ENCODE measurements around the gene NHSL1. TPM values are rescaled to one million over a fixed set of nuclear protein-coding genes. Genes with fewer than 3 reads are reported as not detected.
A peak's percentile ranks its signal among the peaks of the same experiment; 100 is the strongest.

The NHSL1 gene, protein sequence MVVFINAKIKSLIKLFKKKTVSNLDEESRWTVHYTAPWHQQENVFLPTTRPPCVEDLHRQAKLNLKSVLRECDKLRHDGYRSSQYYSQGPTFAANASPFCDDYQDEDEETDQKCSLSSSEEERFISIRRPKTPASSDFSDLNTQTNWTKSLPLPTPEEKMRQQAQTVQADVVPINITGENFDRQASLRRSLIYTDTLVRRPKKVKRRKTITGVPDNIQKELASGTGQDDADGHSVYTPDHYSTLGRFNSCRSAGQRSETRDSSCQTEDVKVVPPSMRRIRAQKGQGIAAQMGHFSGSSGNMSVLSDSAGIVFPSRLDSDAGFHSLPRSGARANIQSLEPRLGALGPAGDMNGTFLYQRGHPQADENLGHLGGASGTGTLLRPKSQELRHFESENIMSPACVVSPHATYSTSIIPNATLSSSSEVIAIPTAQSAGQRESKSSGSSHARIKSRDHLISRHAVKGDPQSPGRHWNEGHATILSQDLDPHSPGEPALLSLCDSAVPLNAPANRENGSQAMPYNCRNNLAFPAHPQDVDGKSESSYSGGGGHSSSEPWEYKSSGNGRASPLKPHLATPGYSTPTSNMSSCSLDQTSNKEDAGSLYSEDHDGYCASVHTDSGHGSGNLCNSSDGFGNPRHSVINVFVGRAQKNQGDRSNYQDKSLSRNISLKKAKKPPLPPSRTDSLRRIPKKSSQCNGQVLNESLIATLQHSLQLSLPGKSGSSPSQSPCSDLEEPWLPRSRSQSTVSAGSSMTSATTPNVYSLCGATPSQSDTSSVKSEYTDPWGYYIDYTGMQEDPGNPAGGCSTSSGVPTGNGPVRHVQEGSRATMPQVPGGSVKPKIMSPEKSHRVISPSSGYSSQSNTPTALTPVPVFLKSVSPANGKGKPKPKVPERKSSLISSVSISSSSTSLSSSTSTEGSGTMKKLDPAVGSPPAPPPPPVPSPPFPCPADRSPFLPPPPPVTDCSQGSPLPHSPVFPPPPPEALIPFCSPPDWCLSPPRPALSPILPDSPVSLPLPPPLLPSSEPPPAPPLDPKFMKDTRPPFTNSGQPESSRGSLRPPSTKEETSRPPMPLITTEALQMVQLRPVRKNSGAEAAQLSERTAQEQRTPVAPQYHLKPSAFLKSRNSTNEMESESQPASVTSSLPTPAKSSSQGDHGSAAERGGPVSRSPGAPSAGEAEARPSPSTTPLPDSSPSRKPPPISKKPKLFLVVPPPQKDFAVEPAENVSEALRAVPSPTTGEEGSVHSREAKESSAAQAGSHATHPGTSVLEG (N-terminal part only)
- total RNA-seq, result 107 and 142 TPM in 2 replicates

DNA sequence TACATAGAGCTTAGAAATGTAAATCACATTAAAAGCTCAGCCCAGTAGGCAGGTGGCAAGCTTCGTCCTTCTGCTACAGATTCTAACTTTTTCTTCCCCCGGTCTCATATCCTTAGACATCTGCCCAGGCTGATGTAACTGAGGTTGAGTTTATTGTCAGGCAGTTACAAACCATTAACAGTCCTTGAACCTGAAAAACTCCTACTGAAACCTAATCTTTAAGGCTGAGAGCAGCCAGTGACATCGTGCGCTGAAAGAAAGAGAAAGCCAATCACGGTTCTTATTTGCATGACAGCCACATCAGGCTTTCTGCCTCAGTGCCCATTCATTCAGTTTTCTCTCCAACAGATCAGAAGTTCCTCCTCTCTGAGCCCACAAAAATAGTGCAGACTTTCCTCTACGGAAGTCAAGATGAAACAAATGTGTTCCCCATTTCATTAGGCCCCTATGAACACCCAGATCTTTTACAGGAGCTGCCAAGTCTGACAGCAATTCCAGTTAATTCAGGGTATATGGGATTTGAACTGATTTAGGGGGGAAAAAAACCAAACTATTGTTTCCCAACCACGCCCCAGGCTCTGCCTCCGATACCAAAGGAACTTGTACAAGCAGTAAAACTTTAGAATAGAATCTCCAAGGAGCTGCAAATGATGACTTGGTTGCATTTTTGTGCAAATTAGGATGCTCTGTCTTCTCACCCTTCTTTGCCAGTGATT, at the start of gene NHSL1:
TSS of gene NHSL1 (minus strand) at position 192 of the 716 bp plus-strand sequence. CDS start 204 bp downstream, outside the sequence.

DNA sequence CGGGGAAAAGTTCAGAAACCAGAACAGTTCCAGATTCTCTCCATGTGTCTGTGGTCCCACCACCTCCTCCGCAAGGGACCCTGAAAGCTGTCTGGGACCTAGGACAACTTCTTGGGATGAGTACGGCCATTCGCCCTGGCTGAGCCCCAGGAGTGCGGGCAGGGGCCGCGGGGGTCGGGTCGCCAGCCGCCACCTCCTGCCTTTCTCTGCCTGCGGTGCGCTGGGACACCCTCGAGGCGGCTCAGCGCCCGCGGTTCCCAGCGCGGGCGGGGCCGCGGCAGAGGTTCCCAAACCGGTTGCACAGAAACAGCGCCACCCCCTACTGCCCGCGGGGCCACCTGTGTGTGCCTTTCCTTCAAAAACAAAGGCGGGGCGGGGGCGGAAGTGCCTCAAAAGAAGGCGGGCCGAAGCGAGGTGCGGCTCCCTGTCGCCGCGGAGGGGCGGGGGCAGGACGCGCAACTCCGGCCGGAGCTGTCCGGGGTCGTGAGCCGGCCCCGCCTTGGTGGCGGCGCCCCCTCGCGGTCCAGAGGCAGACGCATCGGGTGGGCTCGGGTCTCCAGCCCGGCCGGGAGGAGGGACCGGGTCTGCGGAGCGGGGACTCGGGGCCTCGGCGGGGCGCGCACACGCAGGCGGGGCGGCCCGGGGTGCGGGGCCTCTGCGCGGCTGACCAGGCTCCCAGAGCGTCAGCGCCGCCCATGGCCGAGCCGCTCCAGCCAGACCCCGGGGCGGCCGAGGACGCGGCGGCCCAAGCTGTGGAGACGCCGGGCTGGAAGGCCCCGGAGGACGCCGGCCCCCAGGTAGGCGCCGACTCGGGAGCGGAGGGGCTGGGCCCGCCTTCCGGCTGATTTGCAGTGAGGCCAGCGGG, 95.3 kb downstream of the NHSL1 start, which contains the start of gene HEBP2:
TSS of gene HEBP2 (plus strand) at position 423 of the 865 bp plus-strand sequence. CDS start at position 696, 273 bp downstream.

DNA sequence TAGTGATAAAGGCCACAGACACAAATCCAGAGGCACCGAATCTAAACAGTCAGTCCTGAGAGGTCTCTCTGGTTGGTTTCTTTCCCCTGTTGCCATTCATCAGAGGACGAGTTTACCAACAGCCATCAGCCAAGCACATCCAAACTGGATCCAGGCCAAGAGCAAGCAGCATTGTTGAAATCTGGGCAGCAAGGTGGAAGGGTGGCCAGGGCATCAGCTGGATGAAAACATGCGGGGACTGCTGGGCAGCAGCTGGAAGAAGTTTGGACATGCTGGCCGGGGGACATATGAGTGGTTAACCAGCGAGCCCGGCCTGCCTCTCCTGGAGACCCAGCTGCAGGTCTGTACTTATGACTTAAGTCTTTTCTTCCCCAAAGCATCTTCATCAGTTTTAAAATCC, 121.5 kb downstream of the NHSL1 start, which contains the start of gene SMIM28:
TSS of gene SMIM28 (plus strand) at position 62 of the 400 bp plus-strand sequence. CDS start at position 230, 168 bp downstream.

Small RNA genes within 50 kb of the gene (small RNA-seq; reads per million reads assigned to genes)
- gene AL031003.1, result not detected
- not detected for gene AL391669.1
- 1.2 reads per million, percentile 66 among the genes with 10 or more reads in this experiment for gene MIR3145

Other genes starting within 250 kb of the NHSL1 start
- not detected in 2 replicates for gene SMIM28, start 121.6 kb downstream of the NHSL1 start, total RNA-seq
- gene HEBP2, start 95.3 kb downstream of the NHSL1 start, total RNA-seq, result 34.6 and 41.8 TPM in 2 replicates